ENCODE measurements around the gene PCCA.

GRCh38 chr13:100530671-100531213 lies 441.8 kb downstream of the PCCA start:
- TF ChIP-seq CTCF (IDR thresholded peaks at IDR 0.05; ENCODE audit: low read depth, low read length) (no peak), EZH2phosphoT487 (IDR thresholded peaks at IDR 0.05; ENCODE audit: low read depth) (no peak)
